Activated CD4-positive, alpha-beta memory T cell treated with anti-CD3 and anti-CD28 coated beads for 36 hours (primary cell): Measurements from ENCODE around the gene HBD. TPM values are rescaled to one million over a fixed set of nuclear protein-coding genes. Genes with fewer than 3 reads are reported as not detected.

Source experiments
- CTCF ChIA-PET: fragments of 350-600 bp; sonication (Branson Sonifier 250); formaldehyde crosslinking; loops from one replicate; lab custom pipeline; 2021; ENCODE audit warnings: antibody characterized with exemption, inconsistent platforms; lab: Charles Lee
- POLR2A ChIA-PET: fragments of 350-600 bp; sonication (Branson Sonifier 250); formaldehyde crosslinking; loops from one replicate; lab custom pipeline; 2021; ENCODE audit warnings: antibody characterized with exemption; lab: Charles Lee
- DNase-seq: peaks from one replicate; pipeline ENCODE4 v3.0.0-alpha.2; 2020
- H3K27ac Mint-ChIP-seq: one replicate; pipeline ENCODE4 v1.8.0; 2021; ENCODE audit warnings: mixed read lengths
- H3K27me3 Mint-ChIP-seq: one replicate; pipeline ENCODE4 v1.8.0; 2021; ENCODE audit warnings: mixed read lengths
- H3K36me3 Mint-ChIP-seq: one replicate; pipeline ENCODE4 v1.8.0; 2021; ENCODE audit warnings: mixed read lengths
- H3K4me1 Mint-ChIP-seq: one replicate; pipeline ENCODE4 v1.8.0; 2021; ENCODE audit warnings: low read depth, mixed read lengths
- H3K4me3 Mint-ChIP-seq: one replicate; pipeline ENCODE4 v1.8.0; 2021; ENCODE audit warnings: mild to moderate bottlenecking, mixed read lengths
- H3K9me3 Mint-ChIP-seq: one replicate; pipeline ENCODE4 v1.8.0; 2021; ENCODE audit warnings: mixed read lengths
- intact Hi-C: fragments of 100-400 bp; cut with micrococcal nuclease; formaldehyde crosslinking; loops from one replicate; pipeline ENCODE4 v1.15.1; 2023
- total RNA-seq, 2 experiments: library from RNA; stranded (reverse); gene quantifications; one replicate each; pipeline ENCODE4 v1.2.3, GENCODE V29; 2021

Gene HBD
- total RNA-seq, 2 experiments from 2014 or later, result not detected

DNA sequence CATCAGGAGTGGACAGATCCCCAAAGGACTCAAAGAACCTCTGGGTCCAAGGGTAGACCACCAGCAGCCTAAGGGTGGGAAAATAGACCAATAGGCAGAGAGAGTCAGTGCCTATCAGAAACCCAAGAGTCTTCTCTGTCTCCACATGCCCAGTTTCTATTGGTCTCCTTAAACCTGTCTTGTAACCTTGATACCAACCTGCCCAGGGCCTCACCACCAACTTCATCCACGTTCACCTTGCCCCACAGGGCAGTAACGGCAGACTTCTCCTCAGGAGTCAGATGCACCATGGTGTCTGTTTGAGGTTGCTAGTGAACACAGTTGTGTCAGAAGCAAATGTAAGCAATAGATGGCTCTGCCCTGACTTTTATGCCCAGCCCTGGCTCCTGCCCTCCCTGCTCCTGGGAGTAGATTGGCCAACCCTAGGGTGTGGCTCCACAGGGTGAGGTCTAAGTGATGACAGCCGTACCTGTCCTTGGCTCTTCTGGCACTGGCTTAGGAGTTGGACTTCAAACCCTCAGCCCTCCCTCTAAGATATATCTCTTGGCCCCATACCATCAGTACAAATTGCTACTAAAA, 7.5 kb downstream of the HBD start, which contains the start of gene HBB:
TSS of gene HBB (minus strand) at position 340 of the 579 bp plus-strand sequence. CDS start at position 290, 50 bp downstream.
- Mint-ChIP-seq H3K36me3 (no peaks in the 10 kb centered on the region), H3K27me3 (no peaks in the 10 kb centered on the region), H3K27ac (no peak within 1 kb of the TSS), H3K4me1 (no peaks in the 10 kb centered on the region), H3K9me3 (no peaks in the 10 kb centered on the region), H3K4me3 (no peak within 1 kb of the TSS)
- no peak for DNase-seq
- intact Hi-C loops, result no loop called here
- ChIA-PET POLR2A (no interaction called here), CTCF (no interaction called here)

DNA sequence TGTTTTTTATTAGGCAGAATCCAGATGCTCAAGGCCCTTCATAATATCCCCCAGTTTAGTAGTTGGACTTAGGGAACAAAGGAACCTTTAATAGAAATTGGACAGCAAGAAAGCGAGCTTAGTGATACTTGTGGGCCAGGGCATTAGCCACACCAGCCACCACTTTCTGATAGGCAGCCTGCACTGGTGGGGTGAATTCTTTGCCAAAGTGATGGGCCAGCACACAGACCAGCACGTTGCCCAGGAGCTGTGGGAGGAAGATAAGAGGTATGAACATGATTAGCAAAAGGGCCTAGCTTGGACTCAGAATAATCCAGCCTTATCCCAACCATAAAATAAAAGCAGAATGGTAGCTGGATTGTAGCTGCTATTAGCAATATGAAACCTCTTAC, 8.8 kb downstream of the HBD start:
- Mint-ChIP-seq H3K36me3 (no peaks in the 10 kb centered on the region), H3K4me3 (no peak overlapping the region), H3K9me3 (no peaks in the 10 kb centered on the region), H3K27me3 (no peaks in the 10 kb centered on the region), H3K27ac (no peak overlapping the region), H3K4me1 (no peaks in the 10 kb centered on the region)
- POLR2A ChIA-PET, result no interaction called here
- intact Hi-C loops, result no loop called here
- CTCF ChIA-PET, result no interaction called here
- no peak for DNase-seq

DNA sequence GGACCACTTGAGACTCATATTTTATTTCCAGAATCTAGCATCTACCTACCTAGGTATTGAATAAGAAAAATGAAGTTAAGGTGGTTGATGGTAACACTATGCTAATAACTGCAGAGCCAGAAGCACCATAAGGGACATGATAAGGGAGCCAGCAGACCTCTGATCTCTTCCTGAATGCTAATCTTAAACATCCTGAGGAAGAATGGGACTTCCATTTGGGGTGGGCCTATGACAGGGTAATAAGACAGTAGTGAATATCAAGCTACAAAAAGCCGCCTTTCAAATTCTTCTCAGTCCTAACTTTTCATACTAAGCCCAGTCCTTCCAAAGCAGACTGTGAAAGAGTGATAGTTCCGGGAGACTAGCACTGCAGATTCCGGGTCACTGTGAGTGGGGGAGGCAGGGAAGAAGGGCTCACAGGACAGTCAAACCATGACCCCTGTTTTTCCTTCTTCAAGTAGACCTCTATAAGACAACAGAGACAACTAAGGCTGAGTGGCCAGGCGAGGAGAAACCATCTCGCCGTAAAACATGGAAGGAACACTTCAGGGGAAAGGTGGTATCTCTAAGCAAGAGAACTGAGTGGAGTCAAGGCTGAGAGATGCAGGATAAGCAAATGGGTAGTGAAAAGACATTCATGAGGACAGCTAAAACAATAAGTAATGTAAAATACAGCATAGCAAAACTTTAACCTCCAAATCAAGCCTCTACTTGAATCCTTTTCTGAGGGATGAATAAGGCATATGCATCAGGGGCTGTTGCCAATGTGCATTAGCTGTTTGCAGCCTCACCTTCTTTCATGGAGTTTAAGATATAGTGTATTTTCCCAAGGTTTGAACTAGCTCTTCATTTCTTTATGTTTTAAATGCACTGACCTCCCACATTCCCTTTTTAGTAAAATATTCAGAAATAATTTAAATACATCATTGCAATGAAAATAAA, 9.5 kb downstream of the HBD start:
- Mint-ChIP-seq H3K27ac (no peak overlapping the region), H3K4me3 (no peak overlapping the region), H3K27me3 (no peaks in the 10 kb centered on the region), H3K4me1 (no peaks in the 10 kb centered on the region), H3K36me3 (no peaks in the 10 kb centered on the region), H3K9me3 (no peaks in the 10 kb centered on the region)
- intact Hi-C loops, result no loop called here
- no peak for DNase-seq
- POLR2A ChIA-PET, result no interaction called here
- CTCF ChIA-PET, result no interaction called here

DNA sequence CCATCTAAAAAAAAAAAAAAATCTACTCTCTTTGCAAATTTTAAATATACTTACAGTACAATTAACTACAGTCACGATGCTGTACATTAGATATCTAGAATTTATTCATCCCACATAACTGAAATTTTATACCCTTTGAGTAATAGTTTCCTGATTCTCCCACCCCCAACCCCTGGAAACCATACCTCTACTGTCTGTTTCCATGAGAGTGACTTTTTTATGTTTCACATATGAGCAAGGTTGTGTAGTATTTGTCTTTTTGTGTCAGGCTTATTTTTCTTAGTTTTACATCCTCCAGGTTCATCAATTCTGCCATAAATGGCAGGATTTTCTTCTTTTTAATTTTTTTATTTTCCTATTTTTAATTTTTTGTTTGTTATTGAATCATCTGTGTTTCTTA, 10.6 kb downstream of the HBD start:
- Mint-ChIP-seq H3K4me3 (no peak overlapping the region), H3K36me3 (no peaks in the 10 kb centered on the region), H3K9me3 (no peaks in the 10 kb centered on the region), H3K27me3 (no peaks in the 10 kb centered on the region), H3K4me1 (no peaks in the 10 kb centered on the region), H3K27ac (no peak overlapping the region)
- intact Hi-C loops, result no loop called here
- CTCF ChIA-PET, result no interaction called here
- POLR2A ChIA-PET, result no interaction called here
- no peak for DNase-seq

DNA sequence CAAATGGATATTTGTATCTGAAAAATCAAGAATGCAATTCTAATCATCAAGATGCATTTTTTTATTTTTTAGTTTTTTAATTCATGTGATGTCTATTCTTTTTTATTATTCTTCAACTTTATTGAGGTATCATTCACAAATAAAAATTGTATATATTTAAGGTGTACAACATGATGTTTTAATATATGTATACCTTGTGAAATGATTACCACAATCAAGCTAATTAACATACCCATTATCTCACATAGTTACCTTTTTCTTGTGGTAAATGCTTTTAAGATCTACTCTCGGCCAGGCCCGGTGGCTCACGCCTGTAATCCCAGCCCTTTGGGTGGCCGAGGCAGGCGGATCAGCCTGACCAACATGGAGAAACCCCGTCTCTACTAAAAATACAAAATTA, 11.1 kb downstream of the HBD start:
- CTCF ChIA-PET, result no interaction called here
- Mint-ChIP-seq H3K9me3 (no peaks in the 10 kb centered on the region), H3K4me1 (no peaks in the 10 kb centered on the region), H3K27ac (no peak overlapping the region), H3K36me3 (no peaks in the 10 kb centered on the region), H3K27me3 (no peaks in the 10 kb centered on the region), H3K4me3 (no peak overlapping the region)
- DNase-seq, result no peak
- POLR2A ChIA-PET, result no interaction called here
- intact Hi-C loops, result no loop called here

DNA sequence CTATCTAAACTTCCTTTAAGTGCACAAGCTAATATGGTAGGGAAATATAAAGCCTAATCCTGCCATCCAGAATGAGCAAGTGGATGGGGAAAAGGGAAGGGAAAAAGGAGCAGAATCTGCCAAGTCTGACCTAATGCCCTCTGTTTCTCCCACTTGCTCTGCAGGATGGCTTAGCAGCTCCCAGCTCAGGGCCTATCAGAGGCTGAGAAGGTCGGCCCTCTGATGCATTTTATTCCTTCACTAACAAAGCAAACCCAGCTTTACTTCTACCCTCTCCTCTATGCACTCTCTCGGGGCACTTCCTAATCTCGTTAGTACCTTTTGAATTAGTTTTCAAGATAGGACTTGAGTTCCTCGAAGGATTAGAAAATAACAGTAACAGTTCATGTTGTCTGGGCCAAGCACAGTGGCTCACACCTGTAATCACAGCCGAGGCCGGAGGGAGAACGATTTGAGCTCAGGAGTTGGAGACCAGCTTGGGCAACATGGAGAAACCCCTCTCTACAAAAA, 23.9 kb downstream of the HBD start:
- Mint-ChIP-seq H3K36me3 (no peaks in the 10 kb centered on the region), H3K27me3 (no peaks in the 10 kb centered on the region), H3K4me1 (no peaks in the 10 kb centered on the region), H3K9me3 (no peaks in the 10 kb centered on the region), H3K4me3 (no peak overlapping the region), H3K27ac (no peak overlapping the region)
- intact Hi-C loops, result no loop called here
- no peak for DNase-seq
- ChIA-PET POLR2A (no interaction called here), CTCF (no interaction called here)

DNA sequence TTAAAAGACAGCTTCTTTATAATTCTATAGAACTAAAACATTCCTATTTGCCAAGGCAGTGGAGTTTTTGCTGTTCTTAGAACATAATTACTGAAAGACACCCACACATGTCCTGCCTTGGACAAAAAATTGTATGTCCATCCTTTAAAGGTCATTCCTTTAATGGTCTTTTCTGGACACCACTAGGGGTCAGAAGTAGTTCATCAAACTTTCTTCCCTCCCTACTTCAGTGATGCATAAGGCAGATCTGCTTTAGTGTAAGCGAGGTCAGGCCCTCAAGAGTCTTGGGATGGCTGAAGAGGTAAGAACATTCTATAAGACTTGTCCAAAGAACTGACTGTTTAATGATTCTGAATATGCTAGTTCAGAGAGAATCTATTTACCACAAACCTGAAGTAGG, 29.5 kb downstream of the HBD start:
- H3K36me3 Mint-ChIP-seq, result no peaks in the 10 kb centered on the region
- H3K4me3 Mint-ChIP-seq, result no peak overlapping the region
- CTCF ChIA-PET, result no interaction called here
- intact Hi-C loops, result no loop called here
- no peaks in the 10 kb centered on the region for H3K27me3 Mint-ChIP-seq
- no peak for DNase-seq
- POLR2A ChIA-PET, result no interaction called here
- H3K9me3 Mint-ChIP-seq, result no peaks in the 10 kb centered on the region
- no peaks in the 10 kb centered on the region for H3K4me1 Mint-ChIP-seq
- no peak overlapping the region for H3K27ac Mint-ChIP-seq

DNA sequence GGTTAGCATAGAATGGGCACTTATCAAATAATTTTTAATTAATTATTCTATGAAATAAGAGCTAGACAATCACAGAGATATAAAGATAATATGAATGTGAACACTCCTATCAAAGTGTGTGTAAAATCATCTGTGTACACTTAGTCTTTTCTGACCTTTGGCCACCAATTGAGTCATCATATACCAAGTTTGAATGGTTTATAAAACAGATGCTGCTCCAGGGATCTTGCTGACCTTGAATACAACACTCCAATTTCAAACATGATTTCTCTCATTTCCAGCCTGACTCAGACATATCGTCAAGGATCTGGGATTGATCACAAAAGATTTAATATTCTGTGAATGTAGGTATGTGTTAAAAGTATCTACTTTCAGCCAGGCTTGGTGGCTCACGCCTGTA, 30.9 kb downstream of the HBD start:
- Mint-ChIP-seq H3K36me3 (no peaks in the 10 kb centered on the region), H3K4me1 (no peaks in the 10 kb centered on the region), H3K27me3 (no peaks in the 10 kb centered on the region), H3K27ac (no peak overlapping the region), H3K9me3 (no peaks in the 10 kb centered on the region), H3K4me3 (no peak overlapping the region)
- intact Hi-C loops, result no loop called here
- ChIA-PET CTCF (no interaction called here), POLR2A (no interaction called here)
- DNase-seq, result no peak

DNA sequence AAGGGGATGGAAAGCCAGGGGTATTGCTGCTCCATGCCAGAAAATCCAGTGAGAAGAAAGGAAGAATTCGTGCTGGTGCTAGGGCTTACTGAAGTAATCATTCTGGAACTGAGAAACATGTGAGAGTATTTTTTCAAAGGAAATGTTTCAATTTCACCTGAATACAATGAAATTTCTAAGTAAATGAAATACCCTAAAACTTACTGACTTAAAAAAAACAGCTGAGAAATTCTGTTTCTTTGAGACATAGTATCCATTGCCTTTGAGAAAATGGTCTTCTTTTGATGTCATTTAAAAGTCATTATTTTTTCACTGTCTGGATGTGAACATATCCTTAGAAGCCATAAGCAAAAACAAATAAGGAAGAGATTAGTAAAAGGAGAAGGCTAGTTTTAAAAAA, 33.7 kb downstream of the HBD start, which contains the start of gene OR51V1:
TSS of gene OR51V1 (minus strand) at position 101 of the 400 bp plus-strand sequence. CDS start at position 101, 0 bp downstream.
- Mint-ChIP-seq H3K27ac (no peak within 1 kb of the TSS), H3K36me3 (no peaks in the 10 kb centered on the region), H3K27me3 (no peaks in the 10 kb centered on the region), H3K9me3 (no peaks in the 10 kb centered on the region), H3K4me3 (no peak within 1 kb of the TSS), H3K4me1 (no peaks in the 10 kb centered on the region)
- intact Hi-C loops, result no loop called here
- POLR2A ChIA-PET, result no interaction called here
- CTCF ChIA-PET, result no interaction called here
- DNase-seq, result no peak

DNA sequence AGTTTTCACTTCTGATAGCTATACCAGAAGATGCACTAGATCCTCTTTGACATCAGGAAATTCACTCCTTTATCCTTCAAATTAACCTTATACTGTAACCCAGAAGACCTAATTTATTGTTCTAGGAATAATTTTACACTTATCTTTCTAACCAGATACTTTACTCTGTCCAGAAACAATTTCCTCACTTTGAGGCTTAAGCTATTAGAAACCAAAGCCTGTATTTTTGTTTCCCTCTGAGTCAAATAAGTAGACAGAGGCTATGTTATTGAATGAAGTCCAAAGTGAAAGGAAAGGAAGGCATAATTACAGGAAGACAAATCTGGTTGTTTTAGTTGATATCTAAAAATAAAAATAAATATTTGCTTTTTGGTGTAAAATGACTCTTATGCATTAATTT, 36.0 kb downstream of the HBD start:
- intact Hi-C loops, result no loop called here
- H3K27ac Mint-ChIP-seq, result no peak overlapping the region
- DNase-seq, result no peak
- CTCF ChIA-PET, result no interaction called here
- H3K27me3 Mint-ChIP-seq, result no peaks in the 10 kb centered on the region
- H3K36me3 Mint-ChIP-seq, result no peaks in the 10 kb centered on the region
- H3K4me1 Mint-ChIP-seq, result no peaks in the 10 kb centered on the region
- H3K9me3 Mint-ChIP-seq, result peaks cover 2% of the 10 kb centered on the region
- POLR2A ChIA-PET, result no interaction called here
- H3K4me3 Mint-ChIP-seq, result no peak overlapping the region

DNA sequence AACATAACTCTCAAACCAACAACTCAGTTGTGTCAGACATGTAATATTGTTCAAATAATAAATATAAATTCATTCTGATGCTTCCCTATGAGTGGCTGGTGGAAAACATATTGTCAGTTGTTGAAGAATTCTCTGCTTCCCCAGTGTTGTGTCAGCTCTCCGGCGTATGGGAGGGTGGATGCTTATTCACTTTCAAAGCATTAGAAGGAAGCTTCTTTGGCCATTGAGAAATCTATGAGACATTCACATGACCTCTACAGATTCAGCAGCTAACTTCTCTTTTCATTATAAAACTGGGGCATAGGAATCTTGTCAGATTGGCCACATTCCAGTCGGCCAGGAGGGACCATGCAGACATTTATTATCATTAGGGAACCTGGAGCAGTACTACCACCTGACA, 36.7 kb downstream of the HBD start:
- no peak for DNase-seq
- Mint-ChIP-seq H3K4me1 (no peaks in the 10 kb centered on the region), H3K27ac (no peak overlapping the region), H3K4me3 (no peak overlapping the region), H3K27me3 (no peaks in the 10 kb centered on the region), H3K9me3 (peaks cover 2% of the 10 kb centered on the region), H3K36me3 (no peaks in the 10 kb centered on the region)
- intact Hi-C loops, result no loop called here
- POLR2A ChIA-PET, result no interaction called here
- CTCF ChIA-PET, result no interaction called here

DNA sequence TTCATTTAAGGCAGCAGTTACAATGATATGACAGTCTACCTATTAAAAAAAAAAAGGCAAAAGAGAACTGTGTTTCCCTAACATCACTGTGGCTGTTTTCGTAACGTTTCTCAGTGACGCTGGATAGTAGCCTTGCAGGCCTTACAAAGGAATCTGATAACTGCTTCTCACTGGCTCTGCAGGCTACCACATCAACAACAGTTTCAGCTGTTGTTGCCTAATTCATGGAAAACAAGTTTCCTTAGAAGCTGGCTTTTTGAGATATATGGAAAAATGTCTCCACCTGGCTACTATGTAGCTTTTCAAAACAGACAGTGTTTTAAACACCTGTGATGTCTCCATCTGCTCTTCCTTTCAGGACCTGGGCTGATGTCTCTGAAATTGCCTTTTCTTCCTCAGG, 37.6 kb downstream of the HBD start:
- Mint-ChIP-seq H3K4me1 (no peaks in the 10 kb centered on the region), H3K4me3 (no peak overlapping the region), H3K27ac (no peak overlapping the region), H3K9me3 (peaks cover 2% of the 10 kb centered on the region), H3K27me3 (no peaks in the 10 kb centered on the region), H3K36me3 (no peaks in the 10 kb centered on the region)
- intact Hi-C loops, result no loop called here
- ChIA-PET POLR2A (no interaction called here), CTCF (no interaction called here)
- no peak for DNase-seq
